HCT116 (cell line): ENCODE data around the gene DPP10. TPM values are rescaled to one million over a fixed set of nuclear protein-coding genes. Genes with fewer than 3 reads are reported as not detected.

Source experiments
- ATAC-seq: fragments of 200-7000 bp; cut with Tn5 transposase; 2 replicates; pipeline ENCODE4 v1.9.1; 2020; ENCODE audit warnings: mild to moderate bottlenecking, moderate library complexity
- BruUV-seq: library from RNA; stranded (reverse); fragments of 400-500 nt; replicated peaks from 2 replicates; lab custom pipeline; 2021; lab: Mats Ljungman, UMichigan
- CTCF ChIA-PET: fragments of 300-600 bp; sonication (Branson Sonifier 250); formaldehyde crosslinking; loops from one replicate; lab custom pipeline; 2021; ENCODE audit warnings: antibody characterized with exemption; lab: Charles Lee
- POLR2A ChIA-PET: fragments of 300-600, 350-600 bp; sonication (Branson Sonifier 250); formaldehyde crosslinking; loops from one replicate; lab custom pipeline; 2021; ENCODE audit warnings: antibody characterized with exemption; lab: Charles Lee
- RAD21 ChIA-PET, 2 experiments: fragments of 300-600 bp; sonication (Branson Sonifier 250); formaldehyde crosslinking; loops; one replicate each; lab custom pipeline; 2023; ENCODE audit warnings: low total read pairs in 2 of 2; ENCODE audit not compliant: uncharacterized antibody in 2 of 2, unreplicated experiment in 2 of 2, low non-redundant PET in 1 of 2; lab: Charles Lee
- DNase-seq: peaks from one replicate; pipeline ENCODE4 v3.0.0-alpha.2; 2010; ENCODE audit warnings: low read depth, low spot score
- H2AFZ ChIP-seq: fragments of 200-600 bp; shearing (Covaris generic), sonication (generic); 2 replicates; pipeline ENCODE4 v1.6.1; 2017; ENCODE audit warnings: low read depth, mixed run types, mixed read lengths, antibody characterized with exemption, low read length; ENCODE audit not compliant: poor library complexity, severe bottlenecking
- H3K27ac ChIP-seq: 2 replicates; pipeline ENCODE4 v1.5.1; 2012; ENCODE audit warnings: low read depth, low read length
- H3K27me3 ChIP-seq: fragments of 200-600 bp; sonication (generic); 2 replicates; pipeline ENCODE4 v1.6.1; 2016; ENCODE audit warnings: mixed run types, low read length, mixed read lengths; ENCODE audit not compliant: insufficient read depth
- H3K36me3 ChIP-seq, 2 experiments: fragments of 200-500 bp in 1 of 2; fragments of 200-600 bp in 1 of 2; sonication (Bioruptor generic) in 1 of 2; sonication (generic) in 1 of 2; 2 replicates each; pipeline versions ENCODE4 v1.5.1 to v1.6.1; 2014 to 2016; ENCODE audit warnings: low read length in 2 of 2, inconsistent platforms in 1 of 2, mixed read lengths in 1 of 2, mixed run types in 1 of 2; ENCODE audit not compliant: insufficient read depth in 2 of 2, control insufficient read depth in 1 of 2
- H3K4me1 ChIP-seq, 2 experiments: fragments of 200-600 bp in 1 of 2; sonication (generic) in 1 of 2; 2 replicates each; pipeline versions ENCODE4 v1.5.1 to v1.6.1; 2012 to 2017; ENCODE audit warnings: low read length in 2 of 2, inconsistent platforms in 1 of 2, mild to moderate bottlenecking in 1 of 2, mixed read lengths in 1 of 2, mixed run types in 1 of 2, moderate library complexity in 1 of 2; ENCODE audit not compliant: insufficient read depth in 2 of 2, control insufficient read depth in 1 of 2
- H3K4me2 ChIP-seq: fragments of 200-600 bp; sonication (generic); 2 replicates; pipeline ENCODE4 v1.6.1; 2017; ENCODE audit warnings: mixed run types, low read length, mixed read lengths
- H3K4me3 ChIP-seq, 2 experiments: fragments of 200-600 bp in 1 of 2; sonication (generic) in 1 of 2; replicated peaks in 1 of 2; 2 replicates each; pipeline ENCODE4 v1.5.1; 2011 to 2016; ENCODE audit warnings: low read length in 2 of 2, control low read depth in 1 of 2, low read depth in 1 of 2, mild to moderate bottlenecking in 1 of 2, mixed read lengths in 1 of 2, mixed run types in 1 of 2
- H3K79me2 ChIP-seq: fragments of 200-600 bp; sonication (generic); 2 replicates; pipeline ENCODE4 v1.6.1; 2017; ENCODE audit warnings: mild to moderate bottlenecking, mixed run types, low read length, moderate library complexity, mixed read lengths; ENCODE audit not compliant: insufficient read depth
- H3K9ac ChIP-seq: fragments of 200-600 bp; sonication (generic); 2 replicates; pipeline ENCODE4 v1.6.1; 2016; ENCODE audit warnings: low read length, mixed read lengths
- H3K9me2 ChIP-seq: fragments of 200-600 bp; sonication (generic), shearing (Covaris generic); 2 replicates; pipeline ENCODE4 v1.6.1; 2017; ENCODE audit warnings: mixed run types, mild to moderate bottlenecking, moderate library complexity; ENCODE audit not compliant: insufficient read depth
- H3K9me3 ChIP-seq, 2 experiments: fragments of 200-500 bp in 1 of 2; fragments of 200-600 bp in 1 of 2; sonication (Bioruptor generic) in 1 of 2; sonication (generic) in 1 of 2; 2 replicates each; pipeline ENCODE4 v1.6.1; 2014 to 2017; ENCODE audit warnings: low read length in 2 of 2, mixed read lengths in 2 of 2, inconsistent platforms in 1 of 2, low read depth in 1 of 2, mild to moderate bottlenecking in 1 of 2, mixed run types in 1 of 2, moderate library complexity in 1 of 2; ENCODE audit not compliant: control insufficient read depth in 1 of 2, insufficient read depth in 1 of 2
- H4K20me1 ChIP-seq: fragments of 200-600 bp; sonication (generic), shearing (Covaris generic); 2 replicates; pipeline ENCODE4 v1.6.1; 2017; ENCODE audit warnings: mixed run types, mild to moderate bottlenecking, moderate library complexity; ENCODE audit not compliant: insufficient read depth
- EGR1 ChIP-seq: IDR thresholded peaks from 2 replicates; pipeline ENCODE4 v1.6.1; 2012; ENCODE audit warnings: low read depth
- ELF1 ChIP-seq: IDR thresholded peaks from 2 replicates; pipeline ENCODE4 v1.6.1; 2012; ENCODE audit warnings: low read depth, borderline replicate concordance
- EZH2 ChIP-seq: fragments of 200-600 bp; sonication (generic); IDR thresholded peaks from 2 replicates; pipeline ENCODE4 v1.6.1; 2017; ENCODE audit warnings: antibody characterized with exemption, mixed run types
- JUND ChIP-seq: IDR thresholded peaks from 2 replicates; pipeline ENCODE4 v1.6.1; 2012
- RAD21 ChIP-seq: IDR thresholded peaks from 2 replicates; pipeline ENCODE4 v1.6.1; 2012; ENCODE audit warnings: low read depth, mild to moderate bottlenecking
- SIN3A ChIP-seq: IDR thresholded peaks from 2 replicates; pipeline ENCODE4 v1.6.1; 2012; ENCODE audit warnings: low read depth
- SRF ChIP-seq: IDR thresholded peaks from 2 replicates; pipeline ENCODE4 v1.6.1; 2012; ENCODE audit warnings: low read depth
- ZNF274 ChIP-seq: fragments of 200-500 bp; sonication (Bioruptor generic); IDR thresholded peaks from 2 replicates; pipeline ENCODE4 v1.6.1; 2014; ENCODE audit warnings: mild to moderate bottlenecking, low read depth, low read length, inconsistent platforms
- intact Hi-C: fragments of 100-400 bp; cut with micrococcal nuclease; formaldehyde crosslinking; loops from 2 replicates; pipeline ENCODE4 v1.10.0; 2022
- total RNA-seq: library from RNA; stranded (reverse); gene quantifications from one replicate; pipeline ENCODE4 v1.2.1, GENCODE V29; 2021; ENCODE audit not compliant: unreplicated experiment
- TF ChIP-seq, protein P1 (sequence below): IDR thresholded peaks from 2 replicates; pipeline ENCODE4 v1.6.1; 2011; ENCODE audit warnings: mild to moderate bottlenecking, low read length, moderate library complexity; ENCODE audit not compliant: insufficient replicate concordance; ENCODE audit errors: extremely low read depth

Gene DPP10
- total RNA-seq, 1 experiment from 2014 or later: not detected

DNA sequence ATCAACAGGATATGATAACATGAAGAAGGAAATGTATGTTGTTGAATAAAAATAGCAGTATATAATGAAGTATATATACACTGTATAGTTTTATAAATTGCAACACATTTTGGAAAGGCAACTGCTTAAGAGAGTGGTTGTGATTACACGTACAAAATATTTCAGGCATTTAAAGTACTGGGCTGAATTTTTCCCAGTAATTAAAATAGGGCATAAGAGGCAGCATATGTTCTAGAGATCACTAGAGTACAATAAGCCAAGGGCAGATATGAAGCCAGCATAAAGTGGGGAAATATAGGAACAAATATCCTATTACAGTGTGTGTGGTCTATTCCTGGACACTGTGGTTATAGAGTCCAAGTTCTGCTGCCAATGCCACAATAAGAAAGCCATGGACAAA is 14.1 kb downstream of the DPP10 start:
- H3K9ac ChIP-seq: no peak overlapping the region
- RAD21 ChIA-PET: no interaction called here

DNA sequence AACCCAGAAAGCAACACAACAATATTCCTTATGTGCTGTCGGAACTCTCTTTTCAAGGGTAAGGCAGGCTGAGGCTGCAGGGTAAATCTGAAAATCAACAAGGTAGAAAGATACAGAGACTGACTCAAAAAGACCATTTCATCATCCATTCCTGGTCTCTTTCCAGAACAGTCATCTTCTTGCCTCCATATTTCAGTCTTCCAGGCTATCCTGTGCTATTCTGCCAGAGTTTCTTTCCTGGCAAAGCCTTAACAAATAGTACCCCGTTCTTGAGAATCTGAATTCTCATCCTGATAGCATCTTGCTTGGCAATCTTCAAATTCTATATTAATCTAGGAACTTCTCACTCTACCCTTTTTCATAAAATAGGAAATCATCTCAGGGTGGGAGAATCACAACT is 15.5 kb downstream of the DPP10 start:
- H3K4me3 ChIP-seq: no peak overlapping the region
- no peaks in the 10 kb centered on the region for H3K27me3 ChIP-seq
- ChIA-PET CTCF (no interaction called here), RAD21 (no interaction called here), POLR2A (no interaction called here)
- H3K36me3 ChIP-seq: no peaks in the 10 kb centered on the region; a peak in 1 of 4 replicates
- peaks cover 3 to 13% of the 10 kb centered on the region in 2 experiments; a peak in 2 of 4 replicates for H3K9me3 ChIP-seq
- no peak overlapping the region for H2AFZ ChIP-seq
- no TSS peak for BruUV-seq
- intact Hi-C loops: no loop called here
- no peak overlapping the region for H3K4me2 ChIP-seq
- no peak for DNase-seq
- ATAC-seq: no peak
- H3K9ac ChIP-seq: no peak overlapping the region
- no peaks in the 10 kb centered on the region for H3K79me2 ChIP-seq
- H3K27ac ChIP-seq: no peak overlapping the region
- H3K9me2 ChIP-seq: no peaks in the 10 kb centered on the region
- no peaks in the 10 kb centered on the region for H4K20me1 ChIP-seq
- no peaks in the 10 kb centered on the region for H3K4me1 ChIP-seq
- TF ChIP-seq JUND (no peak), EZH2 (no peak), SIN3A (no peak), RAD21 (no peak)

More for the DNA sequence above, 14.1 kb downstream of the DPP10 start:
- no peak for TF ChIP-seq SRF
- TF ChIP-seq ELF1: no peak
- TF ChIP-seq ZNF274: no peak
- no peak for TF ChIP-seq EGR1
- TF ChIP-seq, protein P1, sequence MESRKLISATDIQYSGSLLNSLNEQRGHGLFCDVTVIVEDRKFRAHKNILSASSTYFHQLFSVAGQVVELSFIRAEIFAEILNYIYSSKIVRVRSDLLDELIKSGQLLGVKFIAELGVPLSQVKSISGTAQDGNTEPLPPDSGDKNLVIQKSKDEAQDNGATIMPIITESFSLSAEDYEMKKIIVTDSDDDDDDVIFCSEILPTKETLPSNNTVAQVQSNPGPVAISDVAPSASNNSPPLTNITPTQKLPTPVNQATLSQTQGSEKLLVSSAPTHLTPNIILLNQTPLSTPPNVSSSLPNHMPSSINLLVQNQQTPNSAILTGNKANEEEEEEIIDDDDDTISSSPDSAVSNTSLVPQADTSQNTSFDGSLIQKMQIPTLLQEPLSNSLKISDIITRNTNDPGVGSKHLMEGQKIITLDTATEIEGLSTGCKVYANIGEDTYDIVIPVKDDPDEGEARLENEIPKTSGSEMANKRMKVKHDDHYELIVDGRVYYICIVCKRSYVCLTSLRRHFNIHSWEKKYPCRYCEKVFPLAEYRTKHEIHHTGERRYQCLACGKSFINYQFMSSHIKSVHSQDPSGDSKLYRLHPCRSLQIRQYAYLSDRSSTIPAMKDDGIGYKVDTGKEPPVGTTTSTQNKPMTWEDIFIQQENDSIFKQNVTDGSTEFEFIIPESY: no peak
- no peaks in the 10 kb centered on the region for H4K20me1 ChIP-seq
- no peak overlapping the region for H3K4me3 ChIP-seq
- DNase-seq (no peak), ATAC-seq (no peak)
- BruUV-seq: no TSS peak
- intact Hi-C loops: no loop called here
- H3K9me2 ChIP-seq: no peaks in the 10 kb centered on the region
- POLR2A ChIA-PET: no interaction called here
- H3K27ac ChIP-seq: no peak overlapping the region
- H2AFZ ChIP-seq: no peak overlapping the region
- H3K4me1 ChIP-seq: no peaks in the 10 kb centered on the region
- CTCF ChIA-PET: no interaction called here
- H3K79me2 ChIP-seq: no peaks in the 10 kb centered on the region
- H3K4me2 ChIP-seq: no peak overlapping the region
- peaks cover 3 to 14% of the 10 kb centered on the region in 2 experiments; a peak in 2 of 4 replicates for H3K9me3 ChIP-seq
- H3K27me3 ChIP-seq: no peaks in the 10 kb centered on the region
- no peaks in the 10 kb centered on the region; a peak in 1 of 4 replicates for H3K36me3 ChIP-seq
